ENCODE results near the gene BCDIN3D.

- no peak for TF ChIP-seq SP1 (CRISPR knock-in tag; IDR thresholded peaks at IDR 0.05)
- TF ChIP-seq THRB (CRISPR knock-in tag; conservative IDR thresholded peaks at IDR 0.05): no peak
Measured at GRCh38 chr12:49823350-49823749, 19.6 kb downstream of the BCDIN3D start.
